ENCODE data around the gene PPP2R2B. TPM values are rescaled to one million over a fixed set of nuclear protein-coding genes. Genes with fewer than 3 reads are reported as not detected.

Gene PPP2R2B
- total and polyA plus RNA-seq, 2 of the 4 experiments (the other 2 are of a cell fraction): not detected

DNA sequence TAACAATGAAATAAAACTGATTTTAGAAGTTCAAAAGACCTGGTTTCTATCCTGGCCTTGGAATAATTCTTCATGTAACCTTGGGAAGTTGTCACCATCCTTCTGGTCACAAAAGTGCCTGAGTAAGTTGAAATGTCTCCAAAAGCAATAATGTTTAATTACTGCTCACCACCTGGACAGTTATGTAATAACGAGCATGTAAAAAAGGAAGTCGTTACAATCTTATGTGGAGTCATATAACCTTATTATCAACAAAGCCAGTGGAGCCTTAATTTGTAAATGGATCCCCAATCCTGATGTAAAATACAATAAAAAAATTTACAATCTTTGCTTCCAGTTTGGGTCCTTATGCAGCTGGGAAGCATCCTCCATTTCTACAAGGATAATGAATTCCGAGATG lies 298.3 kb downstream of the PPP2R2B start:
- DNase-seq (no peak), ATAC-seq (ENCODE audit: low read depth) (no peak)
- no peak overlapping the region for H2BK15ac ChIP-seq (ENCODE audit: low read depth, low read length)
- no peak overlapping the region for H3K4me3 ChIP-seq (ENCODE audit: insufficient read depth, low read depth, low read length)
- no peaks in the 10 kb centered on the region for H3K9me1 ChIP-seq (ENCODE audit: insufficient read depth, low read length)
- intact Hi-C loops (cut with micrococcal nuclease): no loop called here
- no peak overlapping the region for H2AFZ ChIP-seq (replicated peaks; ENCODE audit: low read length, poor library complexity)
- in situ Hi-C loops (cut with MboI; ENCODE audit: low sequenced_read_pairs): no loop called here
- no peak overlapping the region for H4K8ac ChIP-seq (ENCODE audit: low read depth in 2 of 2, low read length in 2 of 2)
- no peaks in the 10 kb centered on the region for H3K4me1 ChIP-seq (ENCODE audit: control insufficient read depth, insufficient read depth, low read length)
- no peak overlapping the region for H2AK5ac ChIP-seq (ENCODE audit: low read depth, low read length)
- H3K27me3 ChIP-seq (ENCODE audit: control insufficient read depth, insufficient read depth, low read length): no peaks in the 10 kb centered on the region
- no peaks in the 10 kb centered on the region for H3K79me1 ChIP-seq (ENCODE audit: low read depth in 1 of 2, low read length in 2 of 2)
- H3K23ac ChIP-seq (ENCODE audit: low read depth, low read length): no peak overlapping the region
- H3K9me3 ChIP-seq (ENCODE audit: control insufficient read depth, insufficient read depth, low read length): no peaks in the 10 kb centered on the region
- H3K27ac ChIP-seq (ENCODE audit: insufficient read depth, low read length): no peak overlapping the region
- H3K56ac ChIP-seq (ENCODE audit: extremely low read depth, insufficient read depth, low read length): no peak overlapping the region
- H2AK9ac ChIP-seq (replicated peaks; ENCODE audit: low read depth, low read length, poor library complexity): no peak overlapping the region
- no peak overlapping the region for H3K9ac ChIP-seq (ENCODE audit: low read depth, low read length)
- H4K5ac ChIP-seq (ENCODE audit: low read depth, low read length): no peak overlapping the region
- H2BK5ac ChIP-seq (ENCODE audit: low read depth, low read length, poor library complexity, severe bottlenecking): no peak overlapping the region
- TF ChIP-seq RFX5 (IDR thresholded peaks at IDR 0.05; ENCODE audit: low read depth, low read length): no peak
- TF ChIP-seq CHD1 (IDR thresholded peaks at IDR 0.05; ENCODE audit: low read depth, low read length): no peak
- TF ChIP-seq SMC3 (IDR thresholded peaks at IDR 0.05; ENCODE audit: low read depth, low read length): no peak
- no peak for TF ChIP-seq RAD21 (IDR thresholded peaks at IDR 0.05; ENCODE audit: low read length)
- no peak for TF ChIP-seq MAFK (IDR thresholded peaks at IDR 0.05; ENCODE audit: low read depth, low read length)
- no peak for TF ChIP-seq CEBPB (IDR thresholded peaks at IDR 0.05; ENCODE audit: low read depth, low read length)
- no peak for TF ChIP-seq FOS (IDR thresholded peaks at IDR 0.05; ENCODE audit: low read depth, low read length)
- no peak for TF ChIP-seq BHLHE40 (IDR thresholded peaks at IDR 0.05; ENCODE audit: low read depth, low read length)
- no peak for TF ChIP-seq POLR2A (IDR thresholded peaks at IDR 0.05; ENCODE audit: low read depth, low read length)
- TF ChIP-seq RCOR1 (IDR thresholded peaks at IDR 0.05; ENCODE audit: insufficient replicate concordance, low read length): no peak
- no peak for TF ChIP-seq NFE2L2 (IDR thresholded peaks at IDR 0.05; ENCODE audit: low read depth, low read length)
- TF ChIP-seq, protein P1, sequence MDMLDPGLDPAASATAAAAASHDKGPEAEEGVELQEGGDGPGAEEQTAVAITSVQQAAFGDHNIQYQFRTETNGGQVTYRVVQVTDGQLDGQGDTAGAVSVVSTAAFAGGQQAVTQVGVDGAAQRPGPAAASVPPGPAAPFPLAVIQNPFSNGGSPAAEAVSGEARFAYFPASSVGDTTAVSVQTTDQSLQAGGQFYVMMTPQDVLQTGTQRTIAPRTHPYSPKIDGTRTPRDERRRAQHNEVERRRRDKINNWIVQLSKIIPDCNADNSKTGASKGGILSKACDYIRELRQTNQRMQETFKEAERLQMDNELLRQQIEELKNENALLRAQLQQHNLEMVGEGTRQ (IDR thresholded peaks at IDR 0.05; ENCODE audit: low read depth, low read length): no peak
- TF ChIP-seq MAZ (IDR thresholded peaks at IDR 0.05; ENCODE audit: borderline replicate concordance, low read depth, low read length): no peak
- TF ChIP-seq, protein P2, sequence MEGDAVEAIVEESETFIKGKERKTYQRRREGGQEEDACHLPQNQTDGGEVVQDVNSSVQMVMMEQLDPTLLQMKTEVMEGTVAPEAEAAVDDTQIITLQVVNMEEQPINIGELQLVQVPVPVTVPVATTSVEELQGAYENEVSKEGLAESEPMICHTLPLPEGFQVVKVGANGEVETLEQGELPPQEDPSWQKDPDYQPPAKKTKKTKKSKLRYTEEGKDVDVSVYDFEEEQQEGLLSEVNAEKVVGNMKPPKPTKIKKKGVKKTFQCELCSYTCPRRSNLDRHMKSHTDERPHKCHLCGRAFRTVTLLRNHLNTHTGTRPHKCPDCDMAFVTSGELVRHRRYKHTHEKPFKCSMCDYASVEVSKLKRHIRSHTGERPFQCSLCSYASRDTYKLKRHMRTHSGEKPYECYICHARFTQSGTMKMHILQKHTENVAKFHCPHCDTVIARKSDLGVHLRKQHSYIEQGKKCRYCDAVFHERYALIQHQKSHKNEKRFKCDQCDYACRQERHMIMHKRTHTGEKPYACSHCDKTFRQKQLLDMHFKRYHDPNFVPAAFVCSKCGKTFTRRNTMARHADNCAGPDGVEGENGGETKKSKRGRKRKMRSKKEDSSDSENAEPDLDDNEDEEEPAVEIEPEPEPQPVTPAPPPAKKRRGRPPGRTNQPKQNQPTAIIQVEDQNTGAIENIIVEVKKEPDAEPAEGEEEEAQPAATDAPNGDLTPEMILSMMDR (conservative IDR thresholded peaks at IDR 0.05; ENCODE audit: low read depth, low read length): no peak
- TF ChIP-seq, protein P3, sequence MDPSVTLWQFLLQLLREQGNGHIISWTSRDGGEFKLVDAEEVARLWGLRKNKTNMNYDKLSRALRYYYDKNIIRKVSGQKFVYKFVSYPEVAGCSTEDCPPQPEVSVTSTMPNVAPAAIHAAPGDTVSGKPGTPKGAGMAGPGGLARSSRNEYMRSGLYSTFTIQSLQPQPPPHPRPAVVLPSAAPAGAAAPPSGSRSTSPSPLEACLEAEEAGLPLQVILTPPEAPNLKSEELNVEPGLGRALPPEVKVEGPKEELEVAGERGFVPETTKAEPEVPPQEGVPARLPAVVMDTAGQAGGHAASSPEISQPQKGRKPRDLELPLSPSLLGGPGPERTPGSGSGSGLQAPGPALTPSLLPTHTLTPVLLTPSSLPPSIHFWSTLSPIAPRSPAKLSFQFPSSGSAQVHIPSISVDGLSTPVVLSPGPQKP (IDR thresholded peaks at IDR 0.05; ENCODE audit: borderline replicate concordance, low read depth, low read length): no peak
- TF ChIP-seq MXI1 (IDR thresholded peaks at IDR 0.05; ENCODE audit: borderline replicate concordance, low read depth, low read length): no peak
- no peak overlapping the region for H3K4me2 ChIP-seq (ENCODE audit: low read depth, low read length)
- no peaks in the 10 kb centered on the region for H4K20me1 ChIP-seq (ENCODE audit: insufficient read depth, low read length)
- no TSS peak for BruUV-seq (replicated peaks)
- no peak overlapping the region for H3K14ac ChIP-seq (replicated peaks; ENCODE audit: low read depth, low read length)
- CTCF ChIA-PET: no interaction called here
- dilution Hi-C loops (cut with HindIII; ENCODE audit: low sequenced_read_pairs, unreplicated experiment): no loop called here
- no peak overlapping the region for H4K91ac ChIP-seq (ENCODE audit: insufficient read depth, low read depth, low read length)
- H3K36me3 ChIP-seq (ENCODE audit: control insufficient read depth, insufficient read depth, low read length): no peaks in the 10 kb centered on the region
- WGBS, 2 experiments (ENCODE audit: extremely low coverage in 2 of 2, insufficient read length in 1 of 2): no CpG with 5 or more reads among the region's 3 CpGs
- POLR2A ChIA-PET (ENCODE audit: unreplicated experiment): no interaction called here
- H3K18ac ChIP-seq (ENCODE audit: low read depth, low read length): no peak overlapping the region
- H3K4ac ChIP-seq (ENCODE audit: low read depth, low read length): no peak overlapping the region
- no peak overlapping the region for H2BK120ac ChIP-seq (ENCODE audit: low read depth, low read length)
- H2BK20ac ChIP-seq (ENCODE audit: low read depth, low read length): no peak overlapping the region
